VCaP (cell line): ENCODE measurements around the gene SLC16A3.

Experiments
- H3K27ac ChIP-seq: fragments of 450-650 bp; 2 replicates; pipeline ENCODE4 v1.5.1; 2017
- TF ChIP-seq, protein P1 (sequence below): fragments of 450-650 bp; conservative IDR thresholded peaks from 2 replicates; pipeline ENCODE4 v1.5.1; 2017; ENCODE audit warnings: mild to moderate bottlenecking, moderate library complexity

Gene SLC16A3

DNA sequence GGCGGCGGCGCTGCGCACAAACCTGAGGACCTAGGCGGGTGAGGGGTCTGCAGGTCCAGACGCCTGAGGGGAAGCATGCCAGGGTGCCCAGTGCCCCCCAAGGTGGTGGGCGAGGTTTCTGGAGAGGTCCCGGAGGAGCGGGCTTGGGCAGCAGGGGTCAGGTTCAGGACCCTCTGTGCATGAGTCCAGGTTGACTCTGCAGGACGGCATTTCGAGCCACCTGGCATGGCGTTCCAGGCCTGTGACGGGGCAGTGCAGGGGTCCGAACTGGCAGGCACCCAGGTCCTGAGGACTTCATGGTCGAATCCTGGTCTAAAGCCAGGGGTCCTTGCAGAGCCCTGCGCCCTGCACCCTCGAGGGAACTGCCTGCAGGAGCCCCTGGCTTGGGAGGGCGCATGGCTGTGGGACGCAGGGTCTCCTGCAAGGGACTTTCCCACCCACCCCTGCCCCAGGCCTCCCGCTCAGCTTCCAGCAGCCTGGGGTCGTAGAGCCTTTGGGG is 3.5 kb downstream of the SLC16A3 start:
- H3K27ac ChIP-seq: peak overlapping the region; percentile 92
- TF ChIP-seq, protein P1, sequence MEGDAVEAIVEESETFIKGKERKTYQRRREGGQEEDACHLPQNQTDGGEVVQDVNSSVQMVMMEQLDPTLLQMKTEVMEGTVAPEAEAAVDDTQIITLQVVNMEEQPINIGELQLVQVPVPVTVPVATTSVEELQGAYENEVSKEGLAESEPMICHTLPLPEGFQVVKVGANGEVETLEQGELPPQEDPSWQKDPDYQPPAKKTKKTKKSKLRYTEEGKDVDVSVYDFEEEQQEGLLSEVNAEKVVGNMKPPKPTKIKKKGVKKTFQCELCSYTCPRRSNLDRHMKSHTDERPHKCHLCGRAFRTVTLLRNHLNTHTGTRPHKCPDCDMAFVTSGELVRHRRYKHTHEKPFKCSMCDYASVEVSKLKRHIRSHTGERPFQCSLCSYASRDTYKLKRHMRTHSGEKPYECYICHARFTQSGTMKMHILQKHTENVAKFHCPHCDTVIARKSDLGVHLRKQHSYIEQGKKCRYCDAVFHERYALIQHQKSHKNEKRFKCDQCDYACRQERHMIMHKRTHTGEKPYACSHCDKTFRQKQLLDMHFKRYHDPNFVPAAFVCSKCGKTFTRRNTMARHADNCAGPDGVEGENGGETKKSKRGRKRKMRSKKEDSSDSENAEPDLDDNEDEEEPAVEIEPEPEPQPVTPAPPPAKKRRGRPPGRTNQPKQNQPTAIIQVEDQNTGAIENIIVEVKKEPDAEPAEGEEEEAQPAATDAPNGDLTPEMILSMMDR: no peak

DNA sequence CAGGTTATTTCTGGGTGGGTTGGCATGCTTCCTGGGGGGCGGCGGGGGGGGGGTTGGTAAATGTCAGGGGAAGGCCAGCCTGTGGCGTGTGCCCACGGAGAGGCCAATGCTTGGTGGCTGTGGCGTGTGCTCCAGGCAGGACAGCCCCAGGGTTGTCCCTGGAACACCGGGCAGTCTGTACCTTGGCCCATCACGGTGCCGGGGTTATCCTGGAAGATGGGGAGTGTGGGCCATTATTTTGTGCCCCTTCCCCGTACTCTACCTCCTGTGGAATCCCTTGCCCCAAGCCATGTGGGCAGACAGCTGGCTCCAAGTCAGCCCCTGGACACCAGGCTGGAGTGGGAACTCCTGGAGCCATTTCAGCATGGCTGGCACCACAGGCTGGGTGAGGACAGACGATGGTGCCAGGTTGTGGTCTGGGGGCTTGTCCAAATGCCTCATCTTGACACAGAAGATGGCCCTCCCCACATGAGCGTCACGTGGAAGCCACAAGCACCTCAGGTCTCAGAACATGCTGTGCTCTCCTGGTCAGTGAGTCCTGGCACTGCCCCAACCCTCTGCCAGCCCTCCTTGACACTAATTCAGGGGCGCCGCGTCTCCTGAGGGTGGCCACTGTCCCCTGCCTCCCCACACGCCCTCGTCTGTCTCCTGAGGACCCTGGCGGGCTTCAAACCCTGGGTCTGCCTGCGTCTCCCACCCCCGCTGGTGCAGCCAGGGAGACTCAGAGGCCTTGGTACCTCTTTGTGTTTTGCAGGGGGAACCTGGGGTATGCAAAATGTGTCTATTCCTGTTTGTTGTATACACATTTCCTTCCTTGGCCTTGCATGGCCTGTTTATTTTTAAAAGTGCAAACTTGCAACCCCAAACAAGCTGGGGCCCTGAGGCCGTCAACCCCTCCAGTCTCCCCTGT is 4.3 kb downstream of the SLC16A3 start:
- TF ChIP-seq, protein P1: no peak
- H3K27ac ChIP-seq: peak overlapping the region; percentile 92

DNA sequence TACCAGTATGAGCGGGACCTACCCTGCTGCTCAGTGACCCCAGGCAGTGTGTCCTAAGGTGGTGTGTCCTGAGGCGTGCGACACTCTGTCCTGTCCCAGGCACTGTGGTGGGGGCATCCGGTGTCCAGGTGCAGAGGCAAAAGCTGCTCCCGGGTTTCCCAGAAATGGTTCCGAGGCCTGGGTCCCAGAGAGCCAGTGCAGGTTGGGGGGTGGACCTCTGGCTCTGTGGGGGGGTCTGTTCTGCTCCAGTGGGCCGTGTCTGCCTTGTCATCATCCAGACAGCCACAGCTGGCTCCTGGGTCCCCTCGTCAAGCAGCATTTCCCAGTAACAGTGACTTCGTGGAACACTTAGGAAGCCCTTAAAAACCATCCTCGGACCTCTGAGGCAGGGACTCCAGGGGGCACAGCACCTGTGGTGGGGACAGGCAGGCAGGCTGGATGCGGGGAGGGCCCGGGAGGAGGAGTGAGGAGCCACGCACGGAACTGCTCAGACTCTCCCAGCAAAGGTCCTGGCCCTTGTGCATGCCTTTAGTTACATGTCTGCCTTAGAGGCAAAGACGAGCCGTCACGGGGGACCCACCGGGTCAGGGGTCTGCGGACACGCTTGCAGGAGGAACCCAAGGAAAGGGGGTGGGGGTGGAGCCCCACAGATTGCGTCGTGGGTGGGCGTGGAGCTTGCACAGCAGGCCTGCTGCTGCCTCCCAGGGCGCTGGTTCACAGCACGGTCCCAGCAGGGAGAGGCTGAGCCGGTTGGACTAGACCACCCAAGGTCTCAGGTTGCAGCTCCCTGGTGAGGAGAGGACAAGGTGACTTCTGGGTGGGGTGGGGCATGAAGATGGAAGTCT is 5.6 kb downstream of the SLC16A3 start:
- TF ChIP-seq, protein P1: no peak

DNA sequence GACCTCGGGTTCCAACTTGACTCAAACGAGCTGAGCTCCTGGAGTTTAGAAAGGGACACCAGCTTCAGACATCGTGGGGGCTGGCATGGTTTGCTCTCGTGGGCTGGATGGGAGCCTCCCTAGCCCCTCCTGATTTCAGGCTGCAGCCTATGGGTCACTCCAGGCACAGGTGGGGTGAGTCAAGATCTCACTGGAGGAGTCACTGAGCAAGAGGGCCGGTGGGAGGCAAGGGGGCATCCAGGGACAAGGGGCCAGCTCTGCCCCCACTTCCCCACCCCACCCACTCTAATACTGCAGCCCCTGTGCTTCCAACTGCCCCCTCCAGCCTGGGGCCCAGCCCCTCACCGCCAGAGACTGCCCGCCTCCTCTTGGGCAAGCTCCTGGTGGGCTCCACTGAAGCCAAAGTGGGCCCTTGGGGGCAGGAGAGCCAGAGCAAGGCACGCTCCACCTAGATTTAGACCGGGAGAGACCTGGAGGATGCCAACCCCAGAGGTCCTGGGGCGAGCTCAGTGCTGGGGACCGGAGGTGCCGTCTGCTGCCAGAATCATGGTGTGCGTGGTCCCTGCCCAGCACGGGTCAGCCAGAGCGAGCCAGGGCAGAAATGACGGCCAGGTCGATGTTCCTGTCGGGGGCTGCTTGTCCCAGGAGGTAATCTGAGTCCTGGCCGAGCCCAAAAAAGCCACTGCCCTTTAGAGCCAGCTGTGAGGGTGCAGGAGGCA is 6.4 kb downstream of the SLC16A3 start:
- H3K27ac ChIP-seq: no peak overlapping the region
- TF ChIP-seq, protein P1: no peak

More for the DNA sequence above, 5.6 kb downstream of the SLC16A3 start:
- H3K27ac ChIP-seq: peak overlapping the region; percentile 15; the same call in 1 of the 2 replicates

DNA sequence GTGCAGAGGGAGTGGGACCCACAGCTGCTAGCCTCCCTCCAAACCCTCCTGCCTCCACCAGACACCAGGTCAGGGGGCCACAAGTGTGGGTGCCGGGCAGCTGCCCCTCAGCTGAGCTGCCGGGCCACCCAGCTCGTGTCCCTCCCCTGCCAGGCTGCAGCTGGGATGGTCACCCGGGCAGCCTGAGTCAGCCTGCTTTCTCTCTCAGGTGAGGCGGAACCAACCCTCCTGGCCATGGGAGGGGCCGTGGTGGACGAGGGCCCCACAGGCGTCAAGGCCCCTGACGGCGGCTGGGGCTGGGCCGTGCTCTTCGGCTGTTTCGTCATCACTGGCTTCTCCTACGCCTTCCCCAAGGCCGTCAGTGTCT is 6.9 kb downstream of the SLC16A3 start:
- H3K27ac ChIP-seq: peak overlapping the region; percentile 26; the same call in 1 of the 2 replicates
- TF ChIP-seq, protein P1: no peak

DNA sequence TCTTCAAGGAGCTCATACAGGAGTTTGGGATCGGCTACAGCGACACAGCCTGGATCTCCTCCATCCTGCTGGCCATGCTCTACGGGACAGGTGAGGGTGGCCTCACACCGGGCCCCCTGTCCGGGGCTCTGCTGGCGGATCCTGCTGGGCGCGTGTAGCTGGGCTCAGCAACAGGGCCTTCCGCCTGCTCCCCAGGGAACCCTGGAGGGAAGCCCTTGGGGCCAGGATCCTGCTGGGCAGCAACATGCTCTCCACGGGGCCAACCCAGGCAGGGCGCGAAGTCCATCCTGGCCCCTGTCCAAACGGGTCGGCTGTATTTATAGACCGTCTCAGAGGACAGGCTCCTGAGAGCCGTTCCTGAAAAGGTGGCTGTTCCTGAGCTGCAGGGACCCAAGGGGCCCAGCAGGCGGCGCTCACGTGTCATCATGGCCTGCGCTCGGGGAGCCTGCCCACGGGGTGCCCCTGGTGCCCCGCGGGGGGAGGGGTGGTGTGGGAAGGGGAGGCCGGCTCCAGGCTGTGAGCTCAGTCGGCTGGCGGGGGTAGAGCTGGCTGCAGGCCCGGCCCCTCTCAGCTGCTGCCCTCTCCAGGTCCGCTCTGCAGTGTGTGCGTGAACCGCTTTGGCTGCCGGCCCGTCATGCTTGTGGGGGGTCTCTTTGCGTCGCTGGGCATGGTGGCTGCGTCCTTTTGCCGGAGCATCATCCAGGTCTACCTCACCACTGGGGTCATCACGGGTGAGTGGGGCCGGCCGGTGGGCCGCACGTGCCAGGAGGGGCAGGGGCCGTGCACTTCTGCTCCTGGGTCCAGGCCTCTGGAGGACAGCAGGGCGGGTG is 7.5 kb downstream of the SLC16A3 start:
- H3K27ac ChIP-seq: peak overlapping the region; percentile 26; the same call in 1 of the 2 replicates

More for the DNA sequence above, 7.5 kb downstream of the SLC16A3 start:
- TF ChIP-seq, protein P1: peak; percentile 94
